Mucosa of gallbladder (tissue), 1 donor: Measurements from ENCODE around the gene DGKH. TPM values are rescaled to one million over a fixed set of nuclear protein-coding genes. Genes with fewer than 3 reads are reported as not detected.
"Not testable (repeated sequence)": the region's sequence is repeated elsewhere in the genome, so short reads cannot be mapped to it uniquely, and the experiment has no call there.

Experiments used
- DNase-seq: peaks from one replicate; pipeline ENCODE4 v3.0.0-alpha.2; 2020; ENCODE audit warnings: low spot score
- total RNA-seq: library from RNA; stranded (reverse); gene quantifications from one replicate; pipeline ENCODE4 v1.2.1, GENCODE V29; 2021
- donor health status: DM: no; HTN: no; CAD: no.

DGKH gene
- total RNA-seq, 1 donor from 2014 or later = 16.8 TPM

- peak; percentile 29 for DNase-seq
Measured at GRCh38 chr13:42110410-42111155, 62.1 kb downstream of the DGKH start.

GRCh38 chr13:42112864-42113263 is 64.4 kb downstream of the DGKH start:
- no peak for DNase-seq

DNA sequence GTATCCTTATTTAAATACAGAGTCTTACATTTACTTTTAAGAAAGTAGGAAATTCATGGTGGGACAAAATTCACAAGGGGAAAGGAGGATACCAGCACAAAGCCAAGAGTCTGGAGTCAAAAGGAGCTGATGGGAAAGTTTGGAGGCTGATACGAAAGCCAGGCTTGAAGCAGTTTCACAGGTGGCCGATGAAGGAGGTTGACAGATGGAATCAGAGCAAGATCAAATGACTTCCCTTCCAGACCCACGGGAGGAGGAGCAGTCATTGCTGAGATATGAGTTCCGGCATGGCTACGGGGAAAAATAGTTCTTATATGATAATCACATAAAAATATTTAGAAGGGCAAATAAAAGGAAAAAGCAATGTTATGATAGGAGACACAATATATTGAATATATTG is 65.0 kb downstream of the DGKH start:
- no peak for DNase-seq

- no peak for DNase-seq
Measured at GRCh38 chr13:42114278-42114677, 65.8 kb downstream of the DGKH start.

DNA sequence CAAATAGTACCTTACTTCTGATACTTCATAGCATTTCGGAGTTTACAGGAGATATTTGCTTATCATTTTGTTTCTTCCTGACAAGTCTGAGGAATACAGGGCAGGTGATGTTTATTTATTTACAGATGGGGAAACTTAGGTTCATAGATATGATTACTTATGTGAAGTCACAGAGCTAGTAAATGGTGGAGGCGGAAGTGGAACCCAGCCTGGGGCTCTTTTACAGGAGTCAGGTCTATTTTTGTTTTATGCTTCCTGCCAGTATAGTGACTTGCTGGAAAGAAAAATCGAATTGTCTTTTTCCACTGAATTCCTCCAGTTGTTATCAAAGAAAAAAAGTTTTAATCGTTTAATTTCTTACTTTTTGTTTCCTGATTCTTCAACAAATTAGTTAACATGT is 66.5 kb downstream of the DGKH start:
- no peak for DNase-seq

GRCh38 chr13:42116225-42116624 is 67.8 kb downstream of the DGKH start:
- no peak for DNase-seq

GRCh38 chr13:42119041-42119440 is 70.6 kb downstream of the DGKH start:
- no peak for DNase-seq

- no peak for DNase-seq
Measured at GRCh38 chr13:42119875-42120274, 71.4 kb downstream of the DGKH start.

DNA sequence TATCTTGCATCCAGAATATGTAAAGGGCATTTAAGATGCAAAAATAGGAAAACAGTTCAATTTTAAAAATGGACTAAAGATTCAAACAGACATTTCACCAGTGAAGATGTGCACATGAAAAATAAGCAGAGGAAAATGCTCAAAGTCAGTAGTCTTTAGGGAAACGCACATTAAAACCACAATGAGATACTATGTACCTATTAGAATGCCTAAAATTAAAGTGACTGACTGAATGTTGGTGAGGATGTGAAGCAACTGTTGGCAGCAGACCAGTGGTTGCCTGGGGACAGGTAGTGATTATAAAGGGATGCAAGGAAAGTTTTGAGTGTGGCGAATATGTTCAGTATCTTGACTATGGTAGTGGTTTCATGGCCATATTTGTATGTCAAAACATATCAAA is 75.2 kb downstream of the DGKH start:
- no peak for DNase-seq

- DNase-seq = no peak
Measured at GRCh38 chr13:42125046-42125445, 76.6 kb downstream of the DGKH start.

DNA sequence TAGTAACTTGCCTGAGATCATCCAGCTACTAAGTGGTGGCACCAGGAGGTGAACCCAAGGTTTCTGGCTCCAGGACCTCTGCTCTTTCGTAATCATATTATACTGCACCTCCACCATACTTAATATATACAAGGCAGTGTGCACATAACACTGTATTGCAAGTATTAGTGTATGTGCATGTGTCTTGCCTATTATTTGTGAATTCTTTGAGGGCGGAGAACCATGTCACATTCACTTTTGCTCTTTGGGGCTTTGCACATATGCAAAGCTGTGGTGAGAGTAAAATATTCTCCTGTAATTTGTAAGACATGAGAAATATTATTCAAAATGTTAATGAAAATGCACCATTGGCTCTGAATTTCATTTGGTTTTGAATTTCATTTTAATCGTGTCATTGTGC is 78.6 kb downstream of the DGKH start:
- no peak for DNase-seq

DNA sequence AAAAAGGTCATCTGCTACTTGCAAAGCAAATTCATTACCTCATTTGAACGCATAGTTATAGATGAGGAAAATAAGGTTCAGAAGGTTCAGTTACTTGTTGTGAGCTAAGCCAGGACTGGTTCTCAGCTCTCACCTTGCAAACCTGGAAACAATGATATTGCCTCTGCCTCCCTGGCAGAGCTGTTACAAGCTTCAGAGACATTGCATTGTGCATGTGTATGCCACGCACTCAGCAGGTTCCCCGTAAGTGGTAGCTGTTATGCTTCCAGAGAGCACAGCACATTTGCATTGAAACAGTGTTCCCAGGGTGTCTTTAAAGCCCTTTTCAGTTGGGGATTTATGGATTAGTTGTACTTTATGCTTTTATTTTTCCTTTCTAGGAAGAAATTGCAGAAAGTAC is 80.6 kb downstream of the DGKH start:
- DNase-seq = no peak

DNA sequence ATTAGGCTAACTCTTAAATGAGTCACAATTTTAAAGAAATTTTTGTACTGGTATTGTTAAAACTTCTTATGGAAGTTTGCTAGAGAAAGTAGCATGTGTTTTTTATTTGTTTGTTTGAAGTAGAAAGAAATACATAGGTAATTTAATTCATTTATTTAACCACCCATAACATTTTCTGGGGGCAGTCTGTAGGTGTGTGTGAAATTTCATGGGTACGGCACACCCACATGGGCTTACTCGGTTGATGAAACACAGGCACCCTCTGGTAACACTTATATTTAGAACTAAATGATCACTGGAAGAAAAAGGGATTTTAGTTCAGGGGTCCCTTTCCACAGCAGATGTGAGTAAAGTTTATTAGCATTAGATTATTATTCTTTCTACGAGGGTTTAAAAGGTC is 88.1 kb downstream of the DGKH start:
- no peak for DNase-seq

GRCh38 chr13:42137856-42138537 is 89.5 kb downstream of the DGKH start:
- no peak for DNase-seq

- no peak for DNase-seq
Measured at GRCh38 chr13:42140494-42140893, 92.0 kb downstream of the DGKH start.

DNA sequence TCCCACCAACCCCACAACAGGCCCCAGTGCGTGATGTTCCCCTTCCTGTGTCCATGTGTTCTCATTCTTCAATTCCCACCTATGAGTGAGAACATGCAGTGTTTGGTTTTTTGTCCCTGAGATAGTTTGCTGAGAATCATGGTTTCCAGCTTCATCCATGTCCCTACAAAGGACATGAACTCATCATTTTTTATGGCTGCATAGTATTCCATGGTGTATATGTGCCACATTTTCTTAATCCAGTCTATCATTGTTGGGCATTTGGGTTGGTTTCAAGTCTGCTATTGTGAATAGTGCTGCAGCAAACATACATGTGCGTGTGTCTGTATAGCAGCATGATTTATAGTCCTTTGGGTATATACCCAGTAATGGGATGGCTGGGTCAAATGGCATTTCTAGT is 92.6 kb downstream of the DGKH start:
- DNase-seq = not testable (repeated sequence)

GRCh38 chr13:42146359-42146758 is 97.9 kb downstream of the DGKH start:
- DNase-seq = no peak

DNA sequence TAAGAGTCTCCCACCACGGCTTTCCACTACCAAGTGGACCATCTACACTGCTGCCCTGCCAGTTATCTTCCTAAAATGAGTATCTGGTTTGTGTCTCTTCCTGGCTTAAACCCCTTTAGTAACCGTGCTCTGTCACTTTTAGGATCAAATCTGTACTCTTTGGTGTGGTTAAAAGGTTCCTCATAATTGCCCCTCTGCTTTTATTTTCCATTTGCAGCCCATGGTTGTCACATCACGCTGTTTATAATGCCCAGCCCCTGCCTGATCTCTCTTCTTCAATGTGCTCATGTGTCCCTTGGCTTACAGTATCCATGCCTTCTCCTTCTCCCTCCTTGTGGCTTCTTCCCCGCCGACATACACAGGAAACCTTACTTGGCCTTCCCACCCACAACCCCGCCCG is 100.1 kb downstream of the DGKH start:
- DNase-seq = no peak

DNA sequence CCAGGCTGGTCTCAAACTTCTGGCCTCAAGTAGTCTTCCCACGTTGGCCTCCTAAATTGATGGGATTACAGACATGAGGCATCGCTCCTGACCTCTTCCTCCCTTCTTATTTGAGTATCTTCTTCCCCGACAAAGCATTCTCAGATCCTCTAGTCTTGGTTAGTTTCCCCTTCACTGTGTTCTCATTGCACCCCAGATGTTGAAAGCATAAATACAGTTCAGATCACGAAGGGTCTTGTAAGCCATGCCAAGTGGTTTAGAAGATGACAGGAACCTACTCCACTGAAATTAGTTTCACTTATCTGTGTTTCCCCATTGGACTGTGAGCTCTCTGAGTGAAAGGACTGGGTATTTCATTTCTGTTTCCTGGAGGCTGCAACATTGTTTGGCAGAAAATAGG is 100.7 kb downstream of the DGKH start:
- DNase-seq = no peak

DNA sequence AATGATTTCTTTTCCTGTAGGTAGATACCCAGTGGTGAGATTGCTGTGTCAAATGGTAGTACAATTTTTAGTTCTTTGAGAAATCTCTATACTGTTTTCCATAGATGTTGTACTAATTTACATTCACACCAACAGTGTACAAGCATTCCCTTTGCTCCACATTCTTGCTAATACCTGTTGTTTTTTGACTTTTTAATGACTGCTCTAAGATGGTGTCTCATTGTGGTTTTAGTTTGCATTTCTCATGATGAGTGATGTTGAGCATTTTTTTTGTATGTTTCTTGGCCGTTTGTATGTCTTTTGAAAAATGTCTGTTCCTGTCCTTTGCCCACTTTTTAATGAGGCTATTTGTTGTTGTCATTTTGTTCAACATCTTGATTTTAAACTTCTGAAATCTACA is 103.3 kb downstream of the DGKH start:
- DNase-seq = no peak

- no peak for DNase-seq
Measured at GRCh38 chr13:42152495-42152894, 104.0 kb downstream of the DGKH start.

DNA sequence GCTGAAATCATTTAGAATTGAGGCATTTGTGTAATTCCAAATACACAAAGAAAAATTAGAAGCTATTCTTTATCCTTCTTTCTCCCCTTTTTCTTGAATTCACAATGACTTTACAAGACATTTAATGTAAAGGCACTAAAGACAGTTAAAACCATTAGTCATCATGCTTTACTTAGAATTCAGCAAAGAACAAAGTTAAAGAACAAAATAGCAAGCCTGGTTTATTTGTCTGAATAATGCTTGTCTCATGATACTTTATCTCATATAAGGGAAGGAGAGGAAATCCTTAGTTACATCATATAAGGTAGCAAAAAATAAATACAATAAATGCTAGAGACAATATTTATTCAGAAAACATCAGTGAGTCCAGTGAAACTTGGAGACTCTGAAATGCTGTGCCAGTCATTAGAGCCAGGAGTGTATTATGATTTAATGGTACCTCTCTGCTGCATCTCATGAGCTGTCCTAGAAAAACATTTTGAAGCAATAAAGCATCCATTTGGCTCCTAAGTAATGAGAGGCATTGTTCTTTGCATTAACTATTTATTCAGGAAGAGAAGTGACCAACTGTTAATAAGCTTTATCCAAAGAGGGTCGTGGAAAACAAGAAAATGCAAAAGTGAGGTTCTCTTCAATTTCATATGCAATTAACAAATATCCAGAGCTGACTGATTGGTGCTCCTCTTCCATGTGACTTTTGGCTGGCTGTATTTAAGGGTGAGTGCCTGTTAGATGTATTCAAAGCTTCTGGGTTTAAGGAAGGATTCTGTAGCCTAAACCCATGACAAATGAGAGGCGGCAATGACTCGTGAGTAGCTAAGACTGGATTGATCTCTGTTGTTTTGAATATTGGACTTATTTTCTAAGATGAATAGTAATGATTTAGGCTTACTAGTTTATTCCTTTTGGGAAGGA is 105.0 kb downstream of the DGKH start:
- DNase-seq = no peak

GRCh38 chr13:42155251-42155650 is 106.8 kb downstream of the DGKH start:
- DNase-seq = no peak
